ENCODE results near the gene KRT82. TPM values are rescaled to one million over a fixed set of nuclear protein-coding genes. Genes with fewer than 3 reads are reported as not detected.
"Not testable (repeated sequence)": the region's sequence is repeated elsewhere in the genome, so short reads cannot be mapped to it uniquely, and the experiment has no call there.

Gene KRT82
- total and polyA plus RNA-seq, 2 experiments from 2014 or later, result not detected

DNA sequence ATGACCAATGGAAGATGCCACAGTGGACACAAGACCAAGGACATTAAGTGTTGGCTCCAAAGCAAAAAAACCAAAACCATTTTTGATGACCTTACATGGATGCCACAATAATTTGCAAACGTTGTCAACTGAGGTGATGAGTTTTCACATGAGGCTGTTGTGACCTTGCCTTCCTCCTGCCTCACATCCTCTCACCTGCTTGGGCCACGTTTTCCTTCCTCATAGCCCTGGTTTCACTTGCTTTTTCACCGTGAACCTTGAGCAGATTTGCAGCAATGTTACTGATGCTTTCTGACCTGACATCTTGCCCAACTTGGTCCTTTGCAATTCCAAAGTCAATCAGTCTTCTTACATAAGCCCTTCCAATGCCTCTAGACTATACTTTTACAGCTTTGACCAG, 42.1 kb upstream of the KRT82 start (continued):
- TF ChIP-seq, protein P1, sequence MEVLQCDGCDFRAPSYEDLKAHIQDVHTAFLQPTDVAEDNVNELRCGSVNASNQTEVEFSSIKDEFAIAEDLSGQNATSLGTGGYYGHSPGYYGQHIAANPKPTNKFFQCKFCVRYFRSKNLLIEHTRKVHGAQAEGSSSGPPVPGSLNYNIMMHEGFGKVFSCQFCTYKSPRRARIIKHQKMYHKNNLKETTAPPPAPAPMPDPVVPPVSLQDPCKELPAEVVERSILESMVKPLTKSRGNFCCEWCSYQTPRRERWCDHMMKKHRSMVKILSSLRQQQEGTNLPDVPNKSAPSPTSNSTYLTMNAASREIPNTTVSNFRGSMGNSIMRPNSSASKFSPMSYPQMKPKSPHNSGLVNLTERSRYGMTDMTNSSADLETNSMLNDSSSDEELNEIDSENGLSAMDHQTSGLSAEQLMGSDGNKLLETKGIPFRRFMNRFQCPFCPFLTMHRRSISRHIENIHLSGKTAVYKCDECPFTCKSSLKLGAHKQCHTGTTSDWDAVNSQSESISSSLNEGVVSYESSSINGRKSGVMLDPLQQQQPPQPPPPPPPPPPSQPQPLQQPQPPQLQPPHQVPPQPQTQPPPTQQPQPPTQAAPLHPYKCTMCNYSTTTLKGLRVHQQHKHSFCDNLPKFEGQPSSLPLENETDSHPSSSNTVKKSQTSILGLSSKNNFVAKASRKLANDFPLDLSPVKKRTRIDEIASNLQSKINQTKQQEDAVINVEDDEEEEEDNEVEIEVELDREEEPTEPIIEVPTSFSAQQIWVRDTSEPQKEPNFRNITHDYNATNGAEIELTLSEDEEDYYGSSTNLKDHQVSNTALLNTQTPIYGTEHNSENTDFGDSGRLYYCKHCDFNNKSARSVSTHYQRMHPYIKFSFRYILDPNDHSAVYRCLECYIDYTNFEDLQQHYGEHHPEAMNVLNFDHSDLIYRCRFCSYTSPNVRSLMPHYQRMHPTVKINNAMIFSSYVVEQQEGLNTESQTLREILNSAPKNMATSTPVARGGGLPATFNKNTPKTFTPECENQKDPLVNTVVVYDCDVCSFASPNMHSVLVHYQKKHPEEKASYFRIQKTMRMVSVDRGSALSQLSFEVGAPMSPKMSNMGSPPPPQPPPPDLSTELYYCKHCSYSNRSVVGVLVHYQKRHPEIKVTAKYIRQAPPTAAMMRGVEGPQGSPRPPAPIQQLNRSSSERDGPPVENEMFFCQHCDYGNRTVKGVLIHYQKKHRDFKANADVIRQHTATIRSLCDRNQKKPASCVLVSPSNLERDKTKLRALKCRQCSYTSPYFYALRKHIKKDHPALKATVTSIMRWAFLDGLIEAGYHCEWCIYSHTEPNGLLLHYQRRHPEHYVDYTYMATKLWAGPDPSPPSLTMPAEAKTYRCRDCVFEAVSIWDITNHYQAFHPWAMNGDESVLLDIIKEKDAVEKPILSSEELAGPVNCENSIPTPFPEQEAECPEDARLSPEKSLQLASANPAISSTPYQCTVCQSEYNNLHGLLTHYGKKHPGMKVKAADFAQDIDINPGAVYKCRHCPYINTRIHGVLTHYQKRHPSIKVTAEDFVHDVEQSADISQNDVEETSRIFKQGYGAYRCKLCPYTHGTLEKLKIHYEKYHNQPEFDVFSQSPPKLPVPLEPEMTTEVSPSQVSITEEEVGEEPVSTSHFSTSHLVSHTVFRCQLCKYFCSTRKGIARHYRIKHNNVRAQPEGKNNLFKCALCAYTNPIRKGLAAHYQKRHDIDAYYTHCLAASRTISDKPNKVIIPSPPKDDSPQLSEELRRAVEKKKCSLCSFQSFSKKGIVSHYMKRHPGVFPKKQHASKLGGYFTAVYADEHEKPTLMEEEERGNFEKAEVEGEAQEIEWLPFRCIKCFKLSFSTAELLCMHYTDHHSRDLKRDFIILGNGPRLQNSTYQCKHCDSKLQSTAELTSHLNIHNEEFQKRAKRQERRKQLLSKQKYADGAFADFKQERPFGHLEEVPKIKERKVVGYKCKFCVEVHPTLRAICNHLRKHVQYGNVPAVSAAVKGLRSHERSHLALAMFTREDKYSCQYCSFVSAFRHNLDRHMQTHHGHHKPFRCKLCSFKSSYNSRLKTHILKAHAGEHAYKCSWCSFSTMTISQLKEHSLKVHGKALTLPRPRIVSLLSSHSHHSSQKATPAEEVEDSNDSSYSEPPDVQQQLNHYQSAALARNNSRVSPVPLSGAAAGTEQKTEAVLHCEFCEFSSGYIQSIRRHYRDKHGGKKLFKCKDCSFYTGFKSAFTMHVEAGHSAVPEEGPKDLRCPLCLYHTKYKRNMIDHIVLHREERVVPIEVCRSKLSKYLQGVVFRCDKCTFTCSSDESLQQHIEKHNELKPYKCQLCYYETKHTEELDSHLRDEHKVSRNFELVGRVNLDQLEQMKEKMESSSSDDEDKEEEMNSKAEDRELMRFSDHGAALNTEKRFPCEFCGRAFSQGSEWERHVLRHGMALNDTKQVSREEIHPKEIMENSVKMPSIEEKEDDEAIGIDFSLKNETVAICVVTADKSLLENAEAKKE (CRISPR knock-in tag; IDR thresholded peaks at IDR 0.05), result no peak
- TF ChIP-seq ZNF331 (CRISPR knock-in tag; IDR thresholded peaks at IDR 0.05; ENCODE audit: low read depth) (no peak), CREB1 (CRISPR knock-in tag; IDR thresholded peaks at IDR 0.05; ENCODE audit: low read depth) (no peak), POLR2AphosphoS5 (IDR thresholded peaks at IDR 0.05; ENCODE audit: low read depth) (no peak), JUNB (IDR thresholded peaks at IDR 0.05; ENCODE audit: unreplicated experiment) (no peak)

DNA sequence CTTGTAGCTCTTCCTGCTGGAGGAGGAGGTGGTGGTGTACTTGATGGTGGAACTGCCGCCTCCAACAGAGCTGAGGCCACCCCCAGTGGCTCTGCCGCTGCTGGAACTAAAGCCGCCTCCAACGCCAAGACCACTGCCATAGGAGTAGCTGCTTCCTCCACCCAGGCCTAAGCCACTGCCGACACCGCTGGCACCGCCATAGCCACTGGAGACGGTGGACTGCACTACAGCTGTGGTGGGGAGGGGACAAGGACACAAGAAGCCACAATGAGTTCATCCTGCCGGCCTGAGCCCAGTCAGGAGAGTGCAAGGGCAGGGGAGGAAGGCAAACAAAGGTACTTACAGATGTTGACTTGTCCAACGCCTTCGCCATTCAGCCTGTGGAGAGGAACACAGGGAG, 41.1 kb upstream of the KRT82 start:
- not testable (repeated sequence) for H3K4me2 ChIP-seq; DNase-seq (ENCODE audit: low spot score); H3K4me3 Mint-ChIP-seq; H3K4me3 ChIP-seq; H3F3A ChIP-seq (replicated peaks; ENCODE audit: low read depth); H3K79me2 ChIP-seq (replicated peaks; ENCODE audit: insufficient read depth); ATAC-seq; H3K9me3 Mint-ChIP-seq; H3K4me1 ChIP-seq (ENCODE audit: insufficient read depth); H3K9me2 ChIP-seq (ENCODE audit: insufficient read depth); H3K36me3 Mint-ChIP-seq (ENCODE audit: low read depth); H2AFZ ChIP-seq; H4K20me1 ChIP-seq (replicated peaks; ENCODE audit: insufficient read depth); H3K36me3 ChIP-seq (ENCODE audit: insufficient read depth); H3K27ac Mint-ChIP-seq; H3K27me3 ChIP-seq (ENCODE audit: insufficient read depth); H3K27ac ChIP-seq (ENCODE audit: low read depth); H3K27me3 Mint-ChIP-seq (ENCODE audit: insufficient read depth, low read depth, poor library complexity)
- peaks cover 10% of the 10 kb centered on the region for H3K4me1 Mint-ChIP-seq
